GM12864 (cell line): Measurements from ENCODE around the gene ASB6.
"Not testable (repeated sequence)": the region's sequence is repeated elsewhere in the genome, so short reads cannot be mapped to it uniquely, and the experiment has no call there.

ENCODE experiments used
- DNase-seq: peaks from one replicate; pipeline ENCODE4 v3.0.0-alpha.2; 2011; ENCODE audit warnings: low read depth
- H3K4me3 ChIP-seq: 2 replicates; pipeline ENCODE4 v1.5.1; 2011; ENCODE audit warnings: mild to moderate bottlenecking, low read depth, low read length, control low read depth
- CTCF ChIP-seq: IDR thresholded peaks from 2 replicates; pipeline ENCODE4 v1.5.1; 2011; ENCODE audit warnings: low read depth, mild to moderate bottlenecking, moderate library complexity, low read length, control low read depth, inconsistent platforms; ENCODE audit errors: missing control alignments

The ASB6 gene

GRCh38 chr9:129669141-129669718 is 27.3 kb upstream of the ASB6 start:
- no peak overlapping the region for H3K4me3 ChIP-seq
- TF ChIP-seq CTCF, result no peak
- DNase-seq, result no peak

GRCh38 chr9:129667850-129668249 is 25.9 kb upstream of the ASB6 start:
- H3K4me3 ChIP-seq, result no peak overlapping the region
- DNase-seq, result no peak
- no peak for TF ChIP-seq CTCF

GRCh38 chr9:129667378-129667777 is 25.4 kb upstream of the ASB6 start:
- no peak for TF ChIP-seq CTCF
- H3K4me3 ChIP-seq, result no peak overlapping the region
- no peak for DNase-seq

GRCh38 chr9:129666575-129666974 is 24.6 kb upstream of the ASB6 start:
- no peak for TF ChIP-seq CTCF
- H3K4me3 ChIP-seq, result no peak overlapping the region
- no peak for DNase-seq

GRCh38 chr9:129665814-129666520 is 24.0 kb upstream of the ASB6 start:
- DNase-seq, result no peak
- no peak for TF ChIP-seq CTCF
- no peak overlapping the region for H3K4me3 ChIP-seq

GRCh38 chr9:129665389-129665775 is 23.4 kb upstream of the ASB6 start, which contains the start of gene PRRX2:
Gene PRRX2, plus strand, starts transcription at chr9:129665647. Its CDS starts 221 bp downstream, at chr9:129665868.
- DNase-seq, result no peak
- H3K4me3 ChIP-seq, result no peak within 1 kb of the TSS
- no peak for TF ChIP-seq CTCF

- no peak for TF ChIP-seq CTCF
- no peak overlapping the region for H3K4me3 ChIP-seq
- no peak for DNase-seq
Measured at GRCh38 chr9:129664746-129665388, 22.9 kb upstream of the ASB6 start.

- not testable (repeated sequence) for DNase-seq
Measured at GRCh38 chr9:129662239-129662638, 20.3 kb upstream of the ASB6 start.

More at GRCh38 chr9:129662239-129662638, 20.3 kb upstream of the ASB6 start:
- not testable (repeated sequence) for H3K4me3 ChIP-seq
